CD4-positive, alpha-beta T cell treated with Interleukin-12 subunit alpha and Interleukin-12 subunit beta, for 1 hour (primary cell): ENCODE measurements around the gene TMEM135.
A peak's percentile ranks its signal among the peaks of the same experiment; 100 is the strongest.
"Not testable (repeated sequence)": the region's sequence is repeated elsewhere in the genome, so short reads cannot be mapped to it uniquely, and the experiment has no call there.

Experiments used
- DNase-seq: peaks from one replicate; pipeline ENCODE4 v3.0.0-alpha.2; 2020

The TMEM135 gene

DNA sequence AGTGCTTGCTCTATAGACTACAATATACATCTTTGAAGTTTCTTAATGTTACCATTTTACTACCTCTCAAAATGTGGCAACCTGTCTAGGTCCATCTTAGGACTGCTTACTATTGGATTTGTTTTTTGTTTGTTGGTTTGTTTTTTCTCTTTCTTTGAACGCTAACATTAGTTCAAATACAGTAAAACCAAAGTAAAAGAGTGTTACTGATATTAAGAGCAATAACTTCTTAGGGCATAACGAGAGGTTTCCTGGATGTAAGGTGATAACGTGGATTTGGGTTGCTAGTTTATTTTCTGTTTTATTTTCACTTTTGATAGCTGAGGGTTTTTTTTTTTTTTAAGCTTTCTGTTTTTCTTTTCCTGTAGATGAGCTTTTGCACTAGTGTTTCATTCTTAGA is 43.6 kb downstream of the TMEM135 start:
- DNase-seq: peak; percentile 27

DNA sequence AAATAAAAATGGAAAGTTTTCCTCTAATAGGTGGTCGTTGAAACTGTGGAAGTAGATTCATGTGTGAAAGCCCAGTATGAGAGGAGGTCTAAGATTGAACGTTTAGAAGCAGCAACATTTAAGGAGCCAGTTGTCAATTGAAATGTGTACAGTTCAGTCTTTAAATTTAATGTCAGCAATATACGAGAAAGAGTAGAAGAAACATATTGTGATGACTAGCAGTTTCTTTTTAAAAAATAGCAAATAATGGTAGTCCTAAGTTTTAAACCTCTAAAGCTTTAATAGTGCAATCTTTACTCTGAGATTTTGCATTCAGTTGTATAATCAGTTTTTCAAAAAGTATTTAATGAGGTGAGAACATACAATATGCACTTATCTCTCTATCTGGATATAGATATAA is 44.9 kb downstream of the TMEM135 start:
- no peak for DNase-seq

DNA sequence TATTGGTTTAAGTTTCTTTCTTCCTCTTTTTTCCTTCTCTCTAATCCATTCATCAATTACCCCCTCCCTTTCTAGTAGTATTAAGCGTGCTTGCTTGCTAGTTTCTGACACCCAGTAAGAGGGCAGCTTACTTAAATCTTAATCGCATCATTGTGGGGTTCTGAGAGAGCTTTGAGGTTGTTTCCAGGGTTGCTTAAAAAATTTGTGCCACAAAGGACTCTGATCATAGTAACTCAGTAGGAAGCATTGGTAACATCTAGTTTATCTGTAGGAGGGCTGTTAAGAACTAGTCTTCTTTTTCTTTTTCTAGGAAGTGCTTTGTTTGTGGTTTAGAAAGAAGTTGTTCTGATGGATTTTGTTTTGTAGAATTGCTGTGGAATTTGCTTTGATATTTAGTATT is 45.3 kb downstream of the TMEM135 start:
- no peak for DNase-seq

DNA sequence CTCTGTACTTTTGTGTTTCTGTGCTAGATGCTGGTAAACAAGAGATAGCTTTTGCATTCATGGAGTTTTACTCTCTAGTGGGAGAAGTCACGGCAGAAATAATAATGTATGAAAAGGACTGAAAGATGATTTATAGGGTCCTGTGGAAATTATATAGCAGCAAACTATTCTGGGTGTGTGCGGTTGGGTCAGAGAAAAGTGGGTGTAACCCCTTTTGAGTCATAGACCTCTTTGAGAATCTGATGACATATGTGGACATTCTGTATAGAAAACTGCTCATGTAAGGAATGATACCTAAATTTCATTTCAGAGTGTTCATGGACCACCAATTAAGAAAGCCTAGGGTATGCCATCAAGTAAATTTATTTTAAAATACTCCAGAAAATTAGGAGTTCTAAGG is 54.4 kb downstream of the TMEM135 start:
- no peak for DNase-seq

DNA sequence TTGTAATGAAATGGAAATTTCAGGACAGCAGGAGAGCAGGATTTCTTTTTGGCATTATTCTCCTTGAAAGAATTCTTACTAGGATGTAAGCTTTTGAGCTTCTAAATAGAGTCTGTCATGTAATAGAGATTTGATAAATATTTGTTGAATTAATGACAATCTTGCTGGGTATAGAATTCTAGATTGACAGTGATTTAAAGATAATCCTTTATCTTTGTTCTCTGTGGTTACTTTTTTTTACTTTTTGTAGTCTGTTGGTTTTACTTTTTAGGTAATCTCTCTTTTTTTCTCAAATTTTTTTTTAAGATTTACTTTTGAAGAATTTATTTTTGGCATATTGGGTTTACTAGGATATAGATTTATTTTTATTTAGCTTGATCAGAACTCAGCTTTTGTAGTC is 54.8 kb downstream of the TMEM135 start:
- DNase-seq: no peak

DNA sequence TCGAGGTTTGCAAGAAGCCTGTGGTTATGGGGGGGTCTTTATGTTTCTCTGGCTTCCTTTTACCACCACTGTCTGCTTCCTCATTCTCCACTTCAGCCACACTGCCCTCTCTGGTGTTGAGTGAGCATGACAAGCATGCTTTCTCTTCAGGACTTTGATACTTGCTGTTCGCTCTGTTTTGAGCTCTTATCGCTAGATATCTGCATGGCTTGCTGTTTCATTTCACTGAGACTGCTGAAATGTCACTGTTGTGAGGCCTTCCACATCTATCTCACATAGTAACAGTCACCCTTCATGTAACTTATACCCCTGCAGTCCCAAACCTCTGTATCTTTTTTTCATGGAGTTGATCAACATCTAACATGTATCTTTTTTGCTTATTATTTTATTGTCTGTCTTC is 59.8 kb downstream of the TMEM135 start:
- DNase-seq: peak; percentile 55

GRCh38 chr11:87101956-87102580 is 64.3 kb downstream of the TMEM135 start:
- DNase-seq: no peak

- DNase-seq: not testable (repeated sequence)
These were observed 68.1 kb downstream of the TMEM135 start for GRCh38 chr11:87105826-87106225.

DNA sequence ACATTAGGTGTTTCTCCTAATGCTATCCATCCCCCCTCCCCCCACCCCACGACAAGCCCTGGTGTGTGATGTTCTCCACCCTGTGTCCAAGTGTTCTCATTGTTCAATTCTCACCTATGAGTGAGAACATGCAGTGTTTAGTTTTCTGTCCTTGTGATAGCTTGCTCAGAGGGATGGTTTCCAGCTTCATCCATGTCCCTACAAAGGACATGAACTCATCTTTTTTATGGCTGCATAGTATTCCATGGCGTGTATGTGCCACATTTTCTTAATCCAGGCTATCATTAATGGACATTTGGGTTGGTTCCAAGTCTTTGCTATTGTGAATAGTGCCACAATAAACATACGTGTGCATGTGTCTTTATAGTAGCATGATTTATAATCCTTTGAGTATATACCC is 69.6 kb downstream of the TMEM135 start:
- not testable (repeated sequence) for DNase-seq

GRCh38 chr11:87110443-87111131 is 72.9 kb downstream of the TMEM135 start:
- DNase-seq: no peak

- DNase-seq: no peak
These were observed 76.4 kb downstream of the TMEM135 start for GRCh38 chr11:87114093-87114492.

DNA sequence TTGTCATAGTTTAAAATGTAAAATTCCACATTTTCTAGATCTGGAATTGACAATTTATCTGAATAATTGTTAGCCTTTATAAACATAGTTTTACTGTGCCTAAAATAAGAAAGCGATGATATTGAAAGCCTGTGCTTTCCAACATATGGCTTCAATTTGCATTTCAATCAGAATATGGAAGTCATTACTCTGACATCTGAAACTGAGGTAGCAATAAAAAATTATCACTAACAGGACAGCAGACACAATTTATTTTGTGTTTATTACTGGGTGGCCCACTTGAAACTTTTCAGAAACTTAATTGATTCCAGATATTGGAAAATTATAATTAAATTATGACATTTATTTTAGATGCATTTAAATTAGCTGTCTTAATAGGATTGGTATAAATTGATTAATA is 78.5 kb downstream of the TMEM135 start:
- no peak for DNase-seq

DNA sequence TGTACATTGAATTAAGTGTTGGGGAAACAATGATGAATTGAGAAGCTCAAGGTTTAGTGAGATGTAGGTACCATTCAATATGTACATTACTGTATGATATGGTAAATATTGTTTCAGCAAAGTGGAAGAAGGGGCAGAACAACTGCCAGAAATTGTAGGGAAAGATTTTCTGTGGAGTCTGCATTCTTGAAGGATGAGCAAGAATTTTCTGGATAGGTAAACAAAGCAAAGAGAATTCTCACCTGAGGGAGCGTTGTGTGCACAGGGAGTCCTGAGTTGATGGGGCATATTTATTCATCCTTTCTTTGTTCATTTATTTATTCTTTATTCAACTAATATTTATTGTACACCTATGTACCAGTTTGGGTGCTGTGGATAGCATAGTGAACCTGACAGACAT is 83.2 kb downstream of the TMEM135 start:
- DNase-seq: no peak

- DNase-seq: no peak
These were observed 85.1 kb downstream of the TMEM135 start for GRCh38 chr11:87122852-87123251.

DNA sequence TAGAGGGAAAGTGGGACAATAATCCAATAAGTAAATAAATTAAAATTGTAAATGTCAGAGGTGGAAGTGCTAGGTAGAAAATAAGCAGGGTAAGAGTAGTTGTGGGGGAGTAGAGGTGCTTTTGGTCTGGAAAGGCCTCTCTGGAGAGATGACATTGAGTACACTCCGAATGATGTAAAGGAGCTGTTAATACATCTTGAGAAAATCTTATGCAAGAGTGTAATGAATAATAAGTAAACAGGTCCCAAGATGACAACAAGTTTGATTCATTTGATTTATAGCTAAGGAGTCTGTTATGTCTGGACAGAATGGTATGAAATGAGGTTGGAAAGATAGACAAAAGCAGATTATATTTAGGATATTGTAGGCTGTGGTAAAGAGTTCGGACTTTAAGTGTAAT is 87.5 kb downstream of the TMEM135 start:
- DNase-seq: no peak

GRCh38 chr11:87127101-87127500 is 89.4 kb downstream of the TMEM135 start:
- no peak for DNase-seq

DNA sequence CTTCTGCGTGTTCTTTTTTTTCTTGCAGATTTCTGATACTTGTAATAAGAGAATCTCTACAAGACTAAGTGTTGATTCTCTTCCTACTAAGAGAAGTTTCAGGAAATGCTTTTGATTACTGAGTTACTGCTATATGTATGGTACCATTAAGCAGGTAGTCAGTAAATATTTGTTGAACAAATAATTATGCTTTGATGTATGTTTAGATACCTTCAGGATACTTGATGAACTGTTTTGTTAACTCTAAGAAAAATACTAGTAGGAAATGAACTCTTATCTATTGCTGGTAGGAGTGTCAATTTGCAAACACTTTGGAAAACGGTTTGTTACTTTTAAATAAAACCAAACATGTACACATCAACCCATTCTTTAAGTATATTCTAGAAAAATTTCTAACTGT is 90.6 kb downstream of the TMEM135 start:
- no peak for DNase-seq

- DNase-seq: no peak
These were observed 96.9 kb downstream of the TMEM135 start for GRCh38 chr11:87134524-87135106.

DNA sequence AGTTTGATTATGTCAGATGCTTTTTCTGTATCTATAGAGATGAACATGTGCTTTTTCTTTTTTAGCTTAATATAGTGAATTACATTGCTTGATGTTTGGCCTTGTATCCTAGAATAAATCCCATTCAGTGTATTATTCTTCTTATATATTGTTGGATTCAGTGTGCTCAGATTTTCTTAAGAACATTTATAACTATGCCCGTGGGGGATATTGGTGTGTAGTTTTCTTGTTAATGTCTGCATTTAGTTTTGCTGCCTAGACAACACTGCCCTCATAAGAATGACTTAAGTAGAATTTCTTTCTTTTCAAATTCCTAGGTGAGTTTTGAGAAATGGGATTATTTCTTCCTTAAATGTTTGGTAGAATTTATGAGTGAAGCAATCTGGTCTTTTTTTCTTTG is 98.5 kb downstream of the TMEM135 start:
- no peak for DNase-seq

- no peak for DNase-seq
These were observed 100.0 kb downstream of the TMEM135 start for GRCh38 chr11:87137711-87138110.

DNA sequence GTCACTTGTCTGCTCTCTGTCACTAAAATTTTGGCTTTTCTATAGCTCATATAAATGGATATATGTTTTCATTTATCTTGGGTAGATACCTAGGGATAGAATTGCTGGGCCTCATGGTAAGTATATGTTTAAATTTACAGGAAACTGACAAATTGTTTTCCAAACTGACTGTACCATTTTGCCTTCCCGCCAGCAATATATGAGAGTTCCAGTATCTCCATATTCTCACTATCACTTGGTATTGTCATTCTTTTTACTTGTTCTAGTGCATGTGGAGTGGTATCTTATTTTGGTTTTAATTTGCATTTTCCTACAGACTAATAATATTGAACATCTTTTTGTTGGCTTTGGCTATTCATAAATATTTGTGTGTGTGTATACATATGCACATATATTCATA is 101.7 kb downstream of the TMEM135 start:
- DNase-seq: no peak

GRCh38 chr11:87141322-87141721 is 103.6 kb downstream of the TMEM135 start:
- no peak for DNase-seq

DNA sequence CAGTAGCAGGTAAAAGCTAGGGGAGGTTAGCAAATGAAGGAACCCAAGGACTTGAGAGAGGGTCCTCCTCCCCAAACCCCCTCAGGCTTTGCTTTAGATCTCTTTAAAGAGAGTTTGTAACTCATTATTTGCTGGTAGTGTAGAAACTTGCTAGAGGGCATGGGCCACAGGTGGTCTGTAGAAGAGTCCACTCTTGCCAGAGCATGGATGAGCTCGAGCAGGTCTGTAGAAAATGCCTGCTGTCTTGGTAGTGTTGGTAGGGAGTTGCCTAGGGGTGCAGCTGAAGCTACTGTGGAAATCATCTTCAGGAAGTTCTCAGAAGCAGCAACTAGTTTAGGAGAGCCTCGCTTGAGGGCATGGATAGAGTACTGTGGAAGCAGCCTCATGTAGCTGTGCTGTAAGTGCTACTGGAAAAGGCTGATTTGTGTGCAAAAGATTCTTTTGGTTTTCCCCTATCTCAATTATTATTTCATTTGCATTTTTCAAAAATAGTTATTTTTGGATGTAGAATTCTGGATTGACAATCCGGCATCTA is 104.3 kb downstream of the TMEM135 start:
- DNase-seq: no peak

GRCh38 chr11:87142594-87142993 is 104.9 kb downstream of the TMEM135 start:
- no peak for DNase-seq
